Mucosa of stomach (tissue), 1 donor: Measurements from ENCODE around the gene SERPINA5.
"Not testable (repeated sequence)": the region's sequence is repeated elsewhere in the genome, so short reads cannot be mapped to it uniquely, and the experiment has no call there.

Experiments used
- H3K27me3 ChIP-seq: one replicate; pipeline ENCODE4 v1.7.0; 2013; ENCODE audit warnings: mild to moderate bottlenecking, low read length; ENCODE audit not compliant: control insufficient read depth, insufficient read depth
- H3K36me3 ChIP-seq: one replicate; pipeline ENCODE4 v1.7.0; 2013; ENCODE audit warnings: low read length; ENCODE audit not compliant: control insufficient read depth, insufficient read depth
- H3K4me1 ChIP-seq: one replicate; pipeline ENCODE4 v1.7.0; 2013; ENCODE audit warnings: mild to moderate bottlenecking, low read length; ENCODE audit not compliant: control insufficient read depth, insufficient read depth
- H3K4me3 ChIP-seq: one replicate; pipeline ENCODE4 v1.7.0; 2013; ENCODE audit warnings: low read length
- H3K9ac ChIP-seq: one replicate; pipeline ENCODE4 v1.7.0; 2013; ENCODE audit warnings: mild to moderate bottlenecking, low read length, moderate library complexity
- H3K9me3 ChIP-seq: one replicate; pipeline ENCODE4 v1.7.0; 2013; ENCODE audit warnings: mild to moderate bottlenecking, low read length, moderate library complexity; ENCODE audit not compliant: control insufficient read depth
- donor health status: Pancreatic carcinoma.

Gene SERPINA5

GRCh38 chr14:94571395-94571794 is 9.8 kb upstream of the SERPINA5 start:
- Histone ChIP-seq H3K27me3 (no peaks in the 10 kb centered on the region), H3K4me1 (peaks cover 16% of the 10 kb centered on the region), H3K4me3 (no peak overlapping the region), H3K9ac (no peak overlapping the region), H3K36me3 (no peaks in the 10 kb centered on the region), H3K9me3 (no peaks in the 10 kb centered on the region)

GRCh38 chr14:94571950-94572349 is 9.3 kb upstream of the SERPINA5 start:
- no peak overlapping the region for H3K9ac ChIP-seq
- no peak overlapping the region for H3K4me3 ChIP-seq

GRCh38 chr14:94572637-94573303 is 8.5 kb upstream of the SERPINA5 start:
- no peak overlapping the region for H3K9ac ChIP-seq
- H3K36me3 ChIP-seq, result no peaks in the 10 kb centered on the region
- H3K9me3 ChIP-seq, result no peaks in the 10 kb centered on the region
- no peaks in the 10 kb centered on the region for H3K27me3 ChIP-seq
- H3K4me1 ChIP-seq, result peaks cover 16% of the 10 kb centered on the region
- no peak overlapping the region for H3K4me3 ChIP-seq

More at GRCh38 chr14:94571950-94572349, 9.3 kb upstream of the SERPINA5 start:
- no peaks in the 10 kb centered on the region for H3K27me3 ChIP-seq
- peaks cover 16% of the 10 kb centered on the region for H3K4me1 ChIP-seq
- H3K36me3 ChIP-seq, result no peaks in the 10 kb centered on the region
- no peaks in the 10 kb centered on the region for H3K9me3 ChIP-seq

GRCh38 chr14:94573475-94574277 is 7.5 kb upstream of the SERPINA5 start:
- Histone ChIP-seq H3K9ac (no peak overlapping the region), H3K9me3 (no peaks in the 10 kb centered on the region), H3K4me1 (peaks cover 16% of the 10 kb centered on the region), H3K36me3 (no peaks in the 10 kb centered on the region), H3K4me3 (no peak overlapping the region), H3K27me3 (no peaks in the 10 kb centered on the region)

GRCh38 chr14:94574336-94574735 is 6.9 kb upstream of the SERPINA5 start:
- Histone ChIP-seq H3K4me3 (no peak overlapping the region), H3K9ac (no peak overlapping the region), H3K36me3 (no peaks in the 10 kb centered on the region), H3K4me1 (peaks cover 16% of the 10 kb centered on the region), H3K9me3 (no peaks in the 10 kb centered on the region), H3K27me3 (no peaks in the 10 kb centered on the region)

GRCh38 chr14:94575730-94576585 is 5.3 kb upstream of the SERPINA5 start:
- Histone ChIP-seq H3K27me3 (no peaks in the 10 kb centered on the region), H3K4me3 (no peak overlapping the region), H3K4me1 (peaks cover 16% of the 10 kb centered on the region), H3K9me3 (no peaks in the 10 kb centered on the region), H3K9ac (no peak overlapping the region), H3K36me3 (no peaks in the 10 kb centered on the region)

GRCh38 chr14:94577472-94577871 is 3.8 kb upstream of the SERPINA5 start:
- not testable (repeated sequence) for H3K27me3 ChIP-seq, H3K4me3 ChIP-seq, H3K4me1 ChIP-seq, H3K9me3 ChIP-seq, H3K36me3 ChIP-seq, H3K9ac ChIP-seq

- Histone ChIP-seq H3K4me3 (no peak overlapping the region), H3K9ac (no peak overlapping the region), H3K4me1 (no peaks in the 10 kb centered on the region), H3K36me3 (no peaks in the 10 kb centered on the region), H3K9me3 (no peaks in the 10 kb centered on the region), H3K27me3 (no peaks in the 10 kb centered on the region)
Observed at GRCh38 chr14:94578712-94579111, 2.5 kb upstream of the SERPINA5 start.

- H3K9me3 ChIP-seq, result no peaks in the 10 kb centered on the region
- H3K4me1 ChIP-seq, result no peaks in the 10 kb centered on the region
- no peak overlapping the region for H3K4me3 ChIP-seq
- no peaks in the 10 kb centered on the region for H3K27me3 ChIP-seq
- H3K36me3 ChIP-seq, result no peaks in the 10 kb centered on the region
- no peak overlapping the region for H3K9ac ChIP-seq
Observed at GRCh38 chr14:94582199-94582750, 1.0 kb downstream of the SERPINA5 start.

- H3K9ac ChIP-seq, result no peak overlapping the region
- H3K4me1 ChIP-seq, result no peaks in the 10 kb centered on the region
- H3K27me3 ChIP-seq, result no peaks in the 10 kb centered on the region
- H3K9me3 ChIP-seq, result no peaks in the 10 kb centered on the region
- no peaks in the 10 kb centered on the region for H3K36me3 ChIP-seq
- H3K4me3 ChIP-seq, result no peak overlapping the region
Observed at GRCh38 chr14:94582851-94583250, 1.6 kb downstream of the SERPINA5 start.

- H3K4me1 ChIP-seq, result no peaks in the 10 kb centered on the region
- no peaks in the 10 kb centered on the region for H3K36me3 ChIP-seq
- H3K9me3 ChIP-seq, result no peaks in the 10 kb centered on the region
- no peak overlapping the region for H3K4me3 ChIP-seq
- H3K9ac ChIP-seq, result no peak overlapping the region
- no peaks in the 10 kb centered on the region for H3K27me3 ChIP-seq
Observed at GRCh38 chr14:94583557-94583956, 2.3 kb downstream of the SERPINA5 start.
